HG02759 (cell line): ENCODE data around the gene HSD3B7.
"Not testable (repeated sequence)": the region's sequence is repeated elsewhere in the genome, so short reads cannot be mapped to it uniquely, and the experiment has no call there.

Source experiments
- ATAC-seq: cut with Tn5 transposase; IDR thresholded peaks from one replicate; pipeline ENCODE4 v1.9.1; 2021; ENCODE audit warnings: mild to moderate bottlenecking, moderate library complexity; ENCODE audit not compliant: unreplicated experiment

The HSD3B7 gene

GRCh38 chr16:30984669-30985400 is at the start of gene HSD3B7:
Gene HSD3B7 (plus strand): TSS chr16:30985207. CDS start chr16:30985659, 452 bp downstream.
- ATAC-seq, result no peak

GRCh38 chr16:30937692-30938091 is 47.3 kb upstream of the HSD3B7 start:
- ATAC-seq, result no peak

GRCh38 chr16:30939571-30939970 is 45.4 kb upstream of the HSD3B7 start:
- ATAC-seq, result not testable (repeated sequence)

- peak; percentile 93 for ATAC-seq
These were observed 43.2 kb upstream of the HSD3B7 start for GRCh38 chr16:30941600-30942425.

- no peak for ATAC-seq
These were observed 42.6 kb upstream of the HSD3B7 start for GRCh38 chr16:30942426-30942806.

GRCh38 chr16:30944352-30944751 is 40.7 kb upstream of the HSD3B7 start:
- no peak for ATAC-seq

GRCh38 chr16:30946671-30947540 is 38.1 kb upstream of the HSD3B7 start:
- ATAC-seq, result no peak

- no peak for ATAC-seq
These were observed 37.5 kb upstream of the HSD3B7 start for GRCh38 chr16:30947541-30947858.

- ATAC-seq, result peak; percentile 9
These were observed 36.9 kb upstream of the HSD3B7 start for GRCh38 chr16:30947859-30948666.

- peak; percentile 64 for ATAC-seq
These were observed 36.0 kb upstream of the HSD3B7 start, which contains the start of gene ORAI3 for GRCh38 chr16:30948667-30949649. Gene ORAI3 (plus strand): TSS chr16:30949068. CDS start chr16:30949290, 222 bp downstream.

GRCh38 chr16:30949650-30950515 is 35.1 kb upstream of the HSD3B7 start:
- peak; percentile 45 for ATAC-seq

- no peak for ATAC-seq
These were observed 34.4 kb upstream of the HSD3B7 start for GRCh38 chr16:30950516-30951065.

GRCh38 chr16:30951193-30951592 is 33.8 kb upstream of the HSD3B7 start:
- no peak for ATAC-seq

GRCh38 chr16:30951750-30952149 is 33.3 kb upstream of the HSD3B7 start:
- no peak for ATAC-seq

- ATAC-seq, result no peak
These were observed 31.9 kb upstream of the HSD3B7 start for GRCh38 chr16:30953111-30953510.

- ATAC-seq, result no peak
These were observed 31.4 kb upstream of the HSD3B7 start for GRCh38 chr16:30953511-30954124.

- ATAC-seq, result no peak
These were observed 30.0 kb upstream of the HSD3B7 start for GRCh38 chr16:30954993-30955392.
